Measurements from ENCODE around the gene SMIM36.

The SMIM36 gene

DNA sequence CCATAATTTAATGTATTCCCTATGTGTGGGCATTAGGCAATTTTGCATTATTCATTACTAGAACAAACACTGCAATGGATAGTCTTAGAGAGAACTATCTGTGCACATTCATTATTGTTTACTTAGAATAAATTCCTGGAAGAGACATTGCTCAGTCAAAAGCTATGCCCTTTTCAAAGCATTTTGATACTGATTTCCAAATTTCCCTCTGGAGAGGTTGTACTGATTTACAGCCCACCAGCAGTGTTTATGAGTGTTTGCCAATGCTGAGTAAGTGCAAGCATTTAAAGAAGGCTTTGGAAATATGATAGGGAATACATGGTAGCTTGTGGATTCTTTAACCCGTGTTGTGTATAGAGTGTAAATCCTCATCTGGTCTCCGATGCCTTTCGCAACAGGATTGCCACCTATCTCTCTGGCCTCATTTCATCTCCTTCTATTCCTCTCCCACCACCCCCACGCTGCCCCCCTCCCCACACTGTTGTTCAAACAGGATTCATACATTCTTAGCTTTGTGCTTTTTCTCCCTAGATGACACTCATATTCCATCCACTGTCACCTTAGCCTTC is 56.3 kb downstream of the SMIM36 start:
- TF ChIP-seq, protein P1, sequence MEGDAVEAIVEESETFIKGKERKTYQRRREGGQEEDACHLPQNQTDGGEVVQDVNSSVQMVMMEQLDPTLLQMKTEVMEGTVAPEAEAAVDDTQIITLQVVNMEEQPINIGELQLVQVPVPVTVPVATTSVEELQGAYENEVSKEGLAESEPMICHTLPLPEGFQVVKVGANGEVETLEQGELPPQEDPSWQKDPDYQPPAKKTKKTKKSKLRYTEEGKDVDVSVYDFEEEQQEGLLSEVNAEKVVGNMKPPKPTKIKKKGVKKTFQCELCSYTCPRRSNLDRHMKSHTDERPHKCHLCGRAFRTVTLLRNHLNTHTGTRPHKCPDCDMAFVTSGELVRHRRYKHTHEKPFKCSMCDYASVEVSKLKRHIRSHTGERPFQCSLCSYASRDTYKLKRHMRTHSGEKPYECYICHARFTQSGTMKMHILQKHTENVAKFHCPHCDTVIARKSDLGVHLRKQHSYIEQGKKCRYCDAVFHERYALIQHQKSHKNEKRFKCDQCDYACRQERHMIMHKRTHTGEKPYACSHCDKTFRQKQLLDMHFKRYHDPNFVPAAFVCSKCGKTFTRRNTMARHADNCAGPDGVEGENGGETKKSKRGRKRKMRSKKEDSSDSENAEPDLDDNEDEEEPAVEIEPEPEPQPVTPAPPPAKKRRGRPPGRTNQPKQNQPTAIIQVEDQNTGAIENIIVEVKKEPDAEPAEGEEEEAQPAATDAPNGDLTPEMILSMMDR (conservative IDR thresholded peaks at IDR 0.05; ENCODE audit: low read length) = no peak
- peak; percentile 93 for DNase-seq (ENCODE audit: low read depth)
- no peak overlapping the region for H3K4me3 ChIP-seq (ENCODE audit: low read length)

DNA sequence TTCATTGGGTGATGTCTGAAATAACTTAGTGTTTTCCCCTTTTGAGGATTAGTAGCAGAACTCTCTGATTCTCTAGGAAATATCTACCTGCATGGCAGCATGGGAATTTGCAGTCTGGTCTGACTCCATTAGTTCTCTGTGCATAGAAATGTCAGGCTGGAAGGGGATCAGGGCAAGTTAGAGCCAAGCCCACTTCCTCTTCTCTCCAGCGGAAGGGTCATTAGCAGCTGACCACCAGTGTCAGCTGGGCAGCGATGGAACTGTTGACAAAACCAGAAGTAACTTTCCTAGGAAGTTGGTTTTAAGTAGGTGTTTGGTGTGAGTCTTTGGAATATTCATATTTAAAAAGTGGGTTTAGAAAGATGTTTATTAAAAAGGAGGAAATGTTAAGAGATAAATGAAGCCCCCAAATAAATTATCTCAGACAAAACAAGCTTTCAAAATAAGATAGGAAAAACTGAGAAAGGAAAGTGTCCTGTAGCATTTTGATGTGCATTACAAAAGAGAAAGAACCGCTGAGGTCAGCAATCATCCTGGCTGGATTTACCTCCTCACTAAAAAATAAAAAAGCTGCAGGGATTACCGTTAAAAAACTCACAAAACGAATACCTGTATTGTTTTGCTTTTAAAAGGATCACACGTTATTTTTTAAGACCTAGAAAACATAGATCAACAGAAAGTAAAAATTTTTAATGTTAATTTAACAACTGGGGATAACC is 57.3 kb downstream of the SMIM36 start:
- TF ChIP-seq, protein P1 (conservative IDR thresholded peaks at IDR 0.05; ENCODE audit: low read length) = no peak

DNA sequence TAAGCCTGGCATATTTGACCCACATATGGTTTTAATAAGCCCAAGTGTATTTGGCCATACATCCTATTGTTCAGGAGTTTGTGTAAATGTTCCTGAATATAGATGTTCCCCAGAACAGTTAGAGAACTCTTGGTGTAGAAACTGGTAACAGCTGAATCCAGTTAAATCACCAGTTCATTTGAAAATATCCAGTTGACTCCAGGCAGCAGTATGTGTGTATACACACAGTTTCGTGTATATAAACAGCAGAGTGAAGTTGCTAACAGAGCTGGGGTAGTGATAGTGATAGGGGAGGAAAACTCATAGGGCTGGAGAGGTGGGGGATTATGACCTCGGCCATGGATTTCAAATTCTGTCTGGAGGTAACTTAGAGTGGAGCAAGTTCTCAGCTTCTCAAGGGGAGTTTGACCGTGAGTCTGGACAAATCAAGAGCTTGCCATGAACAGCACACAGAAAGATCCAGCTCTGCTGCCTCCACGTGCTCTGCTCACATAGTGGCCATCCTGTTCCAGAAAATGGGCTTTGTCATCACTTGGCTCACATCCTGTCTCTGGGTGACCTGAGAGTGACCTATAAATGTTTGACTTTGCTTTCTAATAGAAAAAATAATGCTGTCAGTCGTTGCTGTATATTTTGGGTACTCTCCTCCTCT is 59.0 kb downstream of the SMIM36 start:
- peak; percentile 66 for DNase-seq (ENCODE audit: low read depth)
- no peak overlapping the region for H3K4me3 ChIP-seq (ENCODE audit: low read length)
- TF ChIP-seq, protein P1 (conservative IDR thresholded peaks at IDR 0.05; ENCODE audit: low read length) = no peak

More for the DNA sequence above, 57.3 kb downstream of the SMIM36 start:
- DNase-seq (ENCODE audit: low read depth) = no peak
- no peak overlapping the region for H3K4me3 ChIP-seq (ENCODE audit: low read length)

DNA sequence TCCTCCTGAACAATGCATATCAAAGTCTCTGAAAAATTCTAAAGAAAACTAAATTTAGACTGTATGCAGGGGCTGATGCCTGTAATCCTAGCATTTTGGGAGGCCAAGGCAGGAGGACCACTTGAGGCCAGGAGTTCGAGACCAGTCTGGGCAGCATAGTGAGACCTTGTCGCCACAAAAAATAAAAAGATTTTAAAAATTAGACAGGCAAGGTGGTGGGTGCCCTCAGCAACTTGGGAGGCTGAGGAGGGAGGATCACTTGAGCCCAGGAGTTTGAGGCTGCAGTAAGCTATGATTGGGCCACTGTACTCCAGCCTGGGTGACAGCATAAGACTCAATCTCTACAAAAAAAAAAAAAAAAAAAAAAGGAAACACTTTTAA is 59.5 kb downstream of the SMIM36 start:
- no peak for DNase-seq (ENCODE audit: low read depth)
- TF ChIP-seq, protein P1 (conservative IDR thresholded peaks at IDR 0.05; ENCODE audit: low read length) = no peak
- H3K4me3 ChIP-seq (ENCODE audit: low read length) = no peak overlapping the region

DNA sequence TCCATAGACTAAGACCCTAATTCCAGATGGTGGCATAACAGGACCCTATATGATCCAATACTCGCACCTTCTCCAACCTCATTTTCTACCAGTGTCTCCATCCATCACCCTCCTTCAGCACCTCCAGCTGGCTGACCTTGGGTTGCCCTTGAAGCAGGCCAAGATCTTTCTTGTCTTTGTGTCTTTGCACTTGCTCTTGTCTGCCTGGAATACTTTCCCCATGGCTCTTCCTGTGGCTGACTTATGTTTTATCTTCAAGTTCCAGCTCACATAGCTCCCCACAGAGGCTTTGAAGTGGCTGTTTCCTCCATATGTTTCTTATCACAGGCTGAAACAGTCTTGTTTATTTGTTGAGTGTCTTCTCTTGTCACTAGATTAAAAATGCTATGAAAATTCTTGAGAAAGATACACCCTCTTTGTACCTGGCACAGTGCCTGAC is 60.0 kb downstream of the SMIM36 start:
- TF ChIP-seq, protein P1 (conservative IDR thresholded peaks at IDR 0.05; ENCODE audit: low read length) = no peak
- DNase-seq (ENCODE audit: low read depth) = peak; percentile 61
- H3K4me3 ChIP-seq (ENCODE audit: low read length) = no peak overlapping the region

DNA sequence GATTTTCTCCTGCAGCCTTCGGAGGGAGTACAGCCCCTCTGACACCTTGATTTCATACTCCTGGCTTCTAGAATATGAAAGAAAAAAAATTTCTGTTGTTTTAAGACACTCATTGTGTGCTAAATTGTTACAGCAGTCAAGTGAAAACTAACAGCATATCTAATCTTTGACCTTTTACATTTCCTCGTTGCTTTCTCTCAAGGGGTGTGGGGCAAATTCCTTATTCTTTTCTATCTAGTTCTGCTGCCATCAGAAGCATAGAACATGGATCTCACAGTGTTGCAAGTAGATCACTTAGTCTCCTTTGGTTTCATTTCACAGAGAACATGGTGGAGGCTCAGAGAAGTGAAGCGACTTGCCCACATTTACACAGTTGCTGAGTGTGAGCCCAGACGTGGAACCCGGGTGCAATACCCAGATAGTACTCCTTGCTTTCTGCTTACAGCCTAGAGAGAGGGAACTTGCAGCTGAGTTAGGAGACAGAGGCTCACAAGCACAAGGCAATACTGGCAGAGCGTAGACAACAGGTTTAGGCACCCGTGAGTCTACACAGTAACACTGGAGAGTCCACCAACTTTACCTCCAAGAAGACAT is 60.9 kb downstream of the SMIM36 start:
- H3K4me3 ChIP-seq (ENCODE audit: low read length) = no peak overlapping the region
- TF ChIP-seq, protein P1 (conservative IDR thresholded peaks at IDR 0.05; ENCODE audit: low read length) = no peak
- no peak for DNase-seq (ENCODE audit: low read depth)

Data from AG10803 (cell line).